ENCODE results near the gene KIF19. TPM values are rescaled to one million over a fixed set of nuclear protein-coding genes. Genes with fewer than 3 reads are reported as not detected.
"Not testable (repeated sequence)": the region's sequence is repeated elsewhere in the genome, so short reads cannot be mapped to it uniquely, and the experiment has no call there.

The KIF19 gene
- total RNA-seq, 1 experiment from 2014 or later: not detected

GRCh38 chr17:74281799-74282198, 44.2 kb upstream of the KIF19 start:
- in situ Hi-C loops (cut with HindIII; ENCODE audit: low pct_unique_long_range_greater_than_20kb, low sequenced_read_pairs): no loop called here
- Histone ChIP-seq H3K27ac (ENCODE audit: low read length) (no peak overlapping the region), H3K9me3 (ENCODE audit: control insufficient read depth, insufficient read depth, low read depth, low read length) (no peaks in the 10 kb centered on the region), H3K27me3 (ENCODE audit: control insufficient read depth, insufficient read depth, low read length) (no peaks in the 10 kb centered on the region), H3K4me1 (ENCODE audit: control insufficient read depth, insufficient read depth, low read length) (no peaks in the 10 kb centered on the region; the same call in 1 of the 2 replicates), H3K4me3 (ENCODE audit: low read depth in 2 of 2, low read length in 2 of 2) (no peak overlapping the region), H3K36me3 (ENCODE audit: control insufficient read depth, insufficient read depth, low read length) (no peaks in the 10 kb centered on the region)
- DNase-seq (ENCODE audit: low read depth, low spot score) (no peak), ATAC-seq (no peak)
- ChIA-PET CTCF (interaction anchor here (0.5 to 1.7 kb wide), 2 partner anchors 15 to 676 kb away, joined by 3 to 15 read pairs; no protein-coding TSS in a partner anchor), POLR2A (interaction anchor here (0.6 kb wide), 2 partner anchors 11 kb away, joined by 3 to 16 read pairs; no protein-coding TSS in a partner anchor)
- no peak for TF ChIP-seq TCF7L2 (IDR thresholded peaks at IDR 0.05; ENCODE audit: low read depth, low read length)
- no peak for TF ChIP-seq SIN3A (IDR thresholded peaks at IDR 0.05; ENCODE audit: borderline replicate concordance, insufficient read depth, low read depth, low read length)
- TF ChIP-seq POLR2AphosphoS5 (IDR thresholded peaks at IDR 0.05; ENCODE audit: low read depth, low read length): no peak
- TF ChIP-seq REST (IDR thresholded peaks at IDR 0.05; ENCODE audit: insufficient read depth in 1 of 2, low read depth in 2 of 2, low read length in 1 of 2): no peak
- TF ChIP-seq CTCF (IDR thresholded peaks at IDR 0.05): no peak
- BruUV-seq (replicated peaks): no TSS peak
- intact Hi-C loops (cut with micrococcal nuclease; ENCODE audit: unreplicated experiment): no loop called here

- H3K27ac ChIP-seq (ENCODE audit: low read length); intact Hi-C loops (cut with micrococcal nuclease; ENCODE audit: unreplicated experiment): not testable (repeated sequence)
These were observed 43.8 kb upstream of the KIF19 start for GRCh38 chr17:74282274-74282586.

GRCh38 chr17:74282587-74283370, 43.2 kb upstream of the KIF19 start:
- Histone ChIP-seq H3K9me3 (ENCODE audit: control insufficient read depth, insufficient read depth, low read depth, low read length) (no peaks in the 10 kb centered on the region), H3K27ac (ENCODE audit: low read length) (no peak overlapping the region), H3K36me3 (ENCODE audit: control insufficient read depth, insufficient read depth, low read length) (no peaks in the 10 kb centered on the region), H3K27me3 (ENCODE audit: control insufficient read depth, insufficient read depth, low read length) (no peaks in the 10 kb centered on the region), H3K4me1 (ENCODE audit: control insufficient read depth, insufficient read depth, low read length) (no peaks in the 10 kb centered on the region; the same call in 1 of the 2 replicates), H3K4me3 (ENCODE audit: low read depth in 2 of 2, low read length in 2 of 2) (no peak overlapping the region)
- DNase-seq (ENCODE audit: low read depth, low spot score) (no peak), ATAC-seq (peak; percentile 79)
- intact Hi-C loops (cut with micrococcal nuclease; ENCODE audit: unreplicated experiment): no loop called here
- in situ Hi-C loops (cut with HindIII; ENCODE audit: low pct_unique_long_range_greater_than_20kb, low sequenced_read_pairs): no loop called here
- TF ChIP-seq CTCF (IDR thresholded peaks at IDR 0.05) (no peak), SIN3A (IDR thresholded peaks at IDR 0.05; ENCODE audit: borderline replicate concordance, insufficient read depth, low read depth, low read length) (no peak), TCF7L2 (IDR thresholded peaks at IDR 0.05; ENCODE audit: low read depth, low read length) (no peak), REST (IDR thresholded peaks at IDR 0.05; ENCODE audit: insufficient read depth in 1 of 2, low read depth in 2 of 2, low read length in 1 of 2) (no peak), POLR2AphosphoS5 (IDR thresholded peaks at IDR 0.05; ENCODE audit: low read depth, low read length) (no peak)
- no TSS peak for BruUV-seq (replicated peaks)
- ChIA-PET CTCF (interaction anchor here (1.7 kb wide), 1 partner anchor 14 kb away, joined by 15 read pairs; no protein-coding TSS in a partner anchor), POLR2A (interaction anchor here (0.6 kb wide), 1 partner anchor 337 kb away, joined by 6 read pairs; no protein-coding TSS in a partner anchor)

More at GRCh38 chr17:74282274-74282586, 43.8 kb upstream of the KIF19 start:
- BruUV-seq (replicated peaks); in situ Hi-C loops (cut with HindIII; ENCODE audit: low pct_unique_long_range_greater_than_20kb, low sequenced_read_pairs); DNase-seq (ENCODE audit: low read depth, low spot score); H3K36me3 ChIP-seq (ENCODE audit: control insufficient read depth, insufficient read depth, low read length); ATAC-seq; H3K9me3 ChIP-seq (ENCODE audit: control insufficient read depth, insufficient read depth, low read depth, low read length); H3K4me3 ChIP-seq (ENCODE audit: low read depth in 2 of 2, low read length in 2 of 2); H3K27me3 ChIP-seq (ENCODE audit: control insufficient read depth, insufficient read depth, low read length); H3K4me1 ChIP-seq (ENCODE audit: control insufficient read depth, insufficient read depth, low read length): not testable (repeated sequence)
- CTCF ChIA-PET: interaction anchor here (1.7 kb wide), 1 partner anchor 14 kb away, joined by 15 read pairs; no protein-coding TSS in a partner anchor
- POLR2A ChIA-PET: interaction anchor here (0.6 kb wide), 1 partner anchor 11 kb away, joined by 3 read pairs; no protein-coding TSS in a partner anchor
